Measurements from ENCODE around the gene EIF2A. TPM values are rescaled to one million over a fixed set of nuclear protein-coding genes. Genes with fewer than 3 reads are reported as not detected.
A peak's percentile ranks its signal among the peaks of the same experiment; 100 is the strongest.

EIF2A gene
- total and polyA plus RNA-seq, 9 of the 15 experiments (the other 6 are each of a cell fraction or from before 2014, with no cell fraction given): 106 to 192 (median 168) TPM

- no peak for TF ChIP-seq BCLAF1 (IDR thresholded peaks at IDR 0.05; ENCODE audit: borderline replicate concordance in 1 of 2, control insufficient read depth in 1 of 2, low read depth in 2 of 2, low read length in 1 of 2)
- peak; percentile 98 for TF ChIP-seq MYC (IDR thresholded peaks at IDR 0.05; ENCODE audit: low read depth, low read length)
- peak; percentile 92; the same call in 1 of the 2 replicates for TF ChIP-seq MYC (CRISPR knock-in tag; IDR thresholded peaks at IDR 0.05; ENCODE audit: borderline replicate concordance, low read depth)
- peak in 1 of 2 experiments; percentile 77; a peak in 1 of 4 replicates for TF ChIP-seq FOXA3 (CRISPR knock-in tag; conservative IDR thresholded peaks at IDR 0.05 in 1 of 2, IDR thresholded peaks at IDR 0.05 in 1 of 2)
- no peak for TF ChIP-seq ZNF316 (IDR thresholded peaks at IDR 0.05)
- TF ChIP-seq DACH1 (IDR thresholded peaks at IDR 0.05; ENCODE audit: partially characterized antibody): no peak
- peak; percentile 75 for TF ChIP-seq PRDM10 (IDR thresholded peaks at IDR 0.05; ENCODE audit: partially characterized antibody)
- TF ChIP-seq MAFK (IDR thresholded peaks at IDR 0.05; ENCODE audit: low read length): 0 out of 2 replicates have a peak, but pooled peaks have one; percentile 8
- no peak for TF ChIP-seq CEBPB (tag; IDR thresholded peaks at IDR 0.05)
- no peak for TF ChIP-seq FOS (IDR thresholded peaks at IDR 0.05; ENCODE audit: extremely low read depth, insufficient read length)
- TF ChIP-seq MLLT1 (IDR thresholded peaks at IDR 0.05): peak in 1 of 2 experiments; percentile 68; a peak in 1 of 4 replicates
- TF ChIP-seq ZNF23 (CRISPR knock-in tag; IDR thresholded peaks at IDR 0.05): no peak
- TF ChIP-seq PTBP1 (IDR thresholded peaks at IDR 0.05; ENCODE audit: low read depth, low read length): no peak
- TF ChIP-seq ZNF77 (CRISPR knock-in tag; IDR thresholded peaks at IDR 0.05): no peak
- no peak for TF ChIP-seq OTX1 (CRISPR knock-in tag; IDR thresholded peaks at IDR 0.05)
- TF ChIP-seq ZNF347 (CRISPR knock-in tag; IDR thresholded peaks at IDR 0.05; ENCODE audit: low read depth): no peak
- peak; percentile 95 for TF ChIP-seq CXXC5 (CRISPR knock-in tag; IDR thresholded peaks at IDR 0.05)
- TF ChIP-seq HMG20B (CRISPR knock-in tag; IDR thresholded peaks at IDR 0.05): no peak
These were observed at the start of gene EIF2A, which contains the start of gene SERP1 (continued) for GRCh38 chr3:150546226-150547044.
